GM12874 (cell line): ENCODE measurements around the gene MAGI1.
A peak's percentile ranks its signal among the peaks of the same experiment; 100 is the strongest.

Experiments
- CTCF ChIP-seq: IDR thresholded peaks from 2 replicates; pipeline ENCODE4 v1.5.1; 2011; ENCODE audit warnings: low read depth, mild to moderate bottlenecking, control low read depth, low read length, moderate library complexity; ENCODE audit not compliant: insufficient read depth

The MAGI1 gene

GRCh38 chr3:65785065-65785645 is 253.6 kb downstream of the MAGI1 start:
- peak; percentile 48 for TF ChIP-seq CTCF

GRCh38 chr3:65783117-65783516 is 255.6 kb downstream of the MAGI1 start:
- TF ChIP-seq CTCF = no peak

GRCh38 chr3:65781594-65781993 is 257.1 kb downstream of the MAGI1 start:
- no peak for TF ChIP-seq CTCF

- TF ChIP-seq CTCF = no peak
These were observed 259.3 kb downstream of the MAGI1 start for GRCh38 chr3:65779390-65779789.

- TF ChIP-seq CTCF = no peak
These were observed 259.8 kb downstream of the MAGI1 start for GRCh38 chr3:65778968-65779367.

- no peak for TF ChIP-seq CTCF
These were observed 261.7 kb downstream of the MAGI1 start for GRCh38 chr3:65777050-65777449.

GRCh38 chr3:65776494-65776893 is 262.2 kb downstream of the MAGI1 start:
- TF ChIP-seq CTCF = no peak
